ENCODE results near the gene RASA3. TPM values are rescaled to one million over a fixed set of nuclear protein-coding genes. Genes with fewer than 3 reads are reported as not detected.
A peak's percentile ranks its signal among the peaks of the same experiment; 100 is the strongest.

RASA3 gene
- total RNA-seq, 1 experiment from 2014 or later = 22.3 TPM

GRCh38 chr13:114108141-114108761 lies 24.2 kb downstream of the RASA3 start:
- ChIA-PET POLR2A (no interaction called here), CTCF (no interaction called here)
- no peak overlapping the region for H3K4me3 Mint-ChIP-seq
- peak overlapping the region; percentile 84 for H3K27ac Mint-ChIP-seq
- TF ChIP-seq JAZF1 (CRISPR knock-in tag; IDR thresholded peaks at IDR 0.05) (no peak), CREB1 (CRISPR knock-in tag; IDR thresholded peaks at IDR 0.05) (no peak), ZNF263 (CRISPR knock-in tag; IDR thresholded peaks at IDR 0.05; ENCODE audit: low read depth) (no peak), ZNF232 (CRISPR knock-in tag; IDR thresholded peaks at IDR 0.05) (no peak), TP53 (CRISPR knock-in tag; IDR thresholded peaks at IDR 0.05) (no peak), CREM (CRISPR knock-in tag; IDR thresholded peaks at IDR 0.05) (no peak), NFE2L1 (CRISPR knock-in tag; IDR thresholded peaks at IDR 0.05) (no peak), ATF2 (CRISPR knock-in tag; IDR thresholded peaks at IDR 0.05; ENCODE audit: borderline replicate concordance, low read depth) (no peak), E2F1 (CRISPR knock-in tag; IDR thresholded peaks at IDR 0.05) (no peak), ATF1 (CRISPR knock-in tag; IDR thresholded peaks at IDR 0.05) (no peak), NR1H2 (CRISPR knock-in tag; IDR thresholded peaks at IDR 0.05) (no peak), IRF2 (CRISPR knock-in tag; IDR thresholded peaks at IDR 0.05; ENCODE audit: borderline replicate concordance, low read depth) (no peak), ZNF671 (CRISPR knock-in tag; IDR thresholded peaks at IDR 0.05) (no peak)
- TF ChIP-seq, protein P1, sequence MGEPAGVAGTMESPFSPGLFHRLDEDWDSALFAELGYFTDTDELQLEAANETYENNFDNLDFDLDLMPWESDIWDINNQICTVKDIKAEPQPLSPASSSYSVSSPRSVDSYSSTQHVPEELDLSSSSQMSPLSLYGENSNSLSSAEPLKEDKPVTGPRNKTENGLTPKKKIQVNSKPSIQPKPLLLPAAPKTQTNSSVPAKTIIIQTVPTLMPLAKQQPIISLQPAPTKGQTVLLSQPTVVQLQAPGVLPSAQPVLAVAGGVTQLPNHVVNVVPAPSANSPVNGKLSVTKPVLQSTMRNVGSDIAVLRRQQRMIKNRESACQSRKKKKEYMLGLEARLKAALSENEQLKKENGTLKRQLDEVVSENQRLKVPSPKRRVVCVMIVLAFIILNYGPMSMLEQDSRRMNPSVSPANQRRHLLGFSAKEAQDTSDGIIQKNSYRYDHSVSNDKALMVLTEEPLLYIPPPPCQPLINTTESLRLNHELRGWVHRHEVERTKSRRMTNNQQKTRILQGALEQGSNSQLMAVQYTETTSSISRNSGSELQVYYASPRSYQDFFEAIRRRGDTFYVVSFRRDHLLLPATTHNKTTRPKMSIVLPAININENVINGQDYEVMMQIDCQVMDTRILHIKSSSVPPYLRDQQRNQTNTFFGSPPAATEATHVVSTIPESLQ (CRISPR knock-in tag; IDR thresholded peaks at IDR 0.05) = no peak
- TF ChIP-seq, protein P2, sequence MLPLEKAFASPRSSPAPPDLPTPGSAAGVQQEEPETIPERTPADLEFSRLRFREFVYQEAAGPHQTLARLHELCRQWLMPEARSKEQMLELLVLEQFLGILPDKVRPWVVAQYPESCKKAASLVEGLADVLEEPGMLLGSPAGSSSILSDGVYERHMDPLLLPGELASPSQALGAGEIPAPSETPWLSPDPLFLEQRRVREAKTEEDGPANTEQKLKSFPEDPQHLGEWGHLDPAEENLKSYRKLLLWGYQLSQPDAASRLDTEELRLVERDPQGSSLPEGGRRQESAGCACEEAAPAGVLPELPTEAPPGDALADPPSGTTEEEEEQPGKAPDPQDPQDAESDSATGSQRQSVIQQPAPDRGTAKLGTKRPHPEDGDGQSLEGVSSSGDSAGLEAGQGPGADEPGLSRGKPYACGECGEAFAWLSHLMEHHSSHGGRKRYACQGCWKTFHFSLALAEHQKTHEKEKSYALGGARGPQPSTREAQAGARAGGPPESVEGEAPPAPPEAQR (CRISPR knock-in tag; IDR thresholded peaks at IDR 0.05) = no peak
- TF ChIP-seq, protein P3, sequence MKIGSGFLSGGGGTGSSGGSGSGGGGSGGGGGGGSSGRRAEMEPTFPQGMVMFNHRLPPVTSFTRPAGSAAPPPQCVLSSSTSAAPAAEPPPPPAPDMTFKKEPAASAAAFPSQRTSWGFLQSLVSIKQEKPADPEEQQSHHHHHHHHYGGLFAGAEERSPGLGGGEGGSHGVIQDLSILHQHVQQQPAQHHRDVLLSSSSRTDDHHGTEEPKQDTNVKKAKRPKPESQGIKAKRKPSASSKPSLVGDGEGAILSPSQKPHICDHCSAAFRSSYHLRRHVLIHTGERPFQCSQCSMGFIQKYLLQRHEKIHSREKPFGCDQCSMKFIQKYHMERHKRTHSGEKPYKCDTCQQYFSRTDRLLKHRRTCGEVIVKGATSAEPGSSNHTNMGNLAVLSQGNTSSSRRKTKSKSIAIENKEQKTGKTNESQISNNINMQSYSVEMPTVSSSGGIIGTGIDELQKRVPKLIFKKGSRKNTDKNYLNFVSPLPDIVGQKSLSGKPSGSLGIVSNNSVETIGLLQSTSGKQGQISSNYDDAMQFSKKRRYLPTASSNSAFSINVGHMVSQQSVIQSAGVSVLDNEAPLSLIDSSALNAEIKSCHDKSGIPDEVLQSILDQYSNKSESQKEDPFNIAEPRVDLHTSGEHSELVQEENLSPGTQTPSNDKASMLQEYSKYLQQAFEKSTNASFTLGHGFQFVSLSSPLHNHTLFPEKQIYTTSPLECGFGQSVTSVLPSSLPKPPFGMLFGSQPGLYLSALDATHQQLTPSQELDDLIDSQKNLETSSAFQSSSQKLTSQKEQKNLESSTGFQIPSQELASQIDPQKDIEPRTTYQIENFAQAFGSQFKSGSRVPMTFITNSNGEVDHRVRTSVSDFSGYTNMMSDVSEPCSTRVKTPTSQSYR (CRISPR knock-in tag; IDR thresholded peaks at IDR 0.05) = no peak
- no peaks in the 10 kb centered on the region for H3K27me3 Mint-ChIP-seq (ENCODE audit: low read depth)
- peak; percentile 7 for DNase-seq (ENCODE audit: low spot score)
- 0 out of 2 replicates have a peak, but pooled peaks cover 3% of the 10 kb centered on the region for H3K9me3 Mint-ChIP-seq
- H3K4me1 Mint-ChIP-seq = peaks cover 37% of the 10 kb centered on the region
- H3K36me3 Mint-ChIP-seq = peaks cover 3% of the 10 kb centered on the region; the same call in 1 of the 2 replicates
- ATAC-seq = no peak

DNA sequence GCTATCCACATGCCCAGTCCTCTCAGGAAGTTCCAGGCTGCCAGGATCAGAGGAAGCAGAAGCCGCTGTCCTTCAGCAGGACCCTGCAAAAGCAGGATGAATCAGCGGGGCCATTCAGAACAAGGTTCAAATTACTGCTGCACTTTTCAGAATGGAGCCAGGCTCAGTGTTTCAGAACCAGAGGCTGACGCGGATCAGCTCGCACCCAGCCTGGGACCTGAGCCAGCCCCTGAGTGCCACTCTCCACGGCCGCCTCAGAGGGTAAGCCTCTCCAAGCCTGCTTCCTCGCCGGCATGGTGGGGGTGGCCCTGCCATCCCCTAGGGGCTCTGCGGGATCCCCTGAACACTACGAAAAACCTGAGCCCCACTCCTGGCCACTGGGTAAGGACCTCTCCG lies 24.7 kb downstream of the RASA3 start:
- H3K4me3 Mint-ChIP-seq = no peak overlapping the region
- ATAC-seq (no peak), DNase-seq (ENCODE audit: low spot score) (peak; percentile 9)
- peaks cover 3% of the 10 kb centered on the region; the same call in 1 of the 2 replicates for H3K36me3 Mint-ChIP-seq
- 0 out of 2 replicates have a peak, but pooled peaks cover 3% of the 10 kb centered on the region for H3K9me3 Mint-ChIP-seq
- CTCF ChIA-PET = no interaction called here
- H3K27me3 Mint-ChIP-seq (ENCODE audit: low read depth) = no peaks in the 10 kb centered on the region
- peaks cover 31% of the 10 kb centered on the region for H3K4me1 Mint-ChIP-seq
- TF ChIP-seq ZNF423 (CRISPR knock-in tag; IDR thresholded peaks at IDR 0.05) (no peak), MYBL2 (CRISPR knock-in tag; IDR thresholded peaks at IDR 0.05) (no peak), SMAD3 (CRISPR knock-in tag; IDR thresholded peaks at IDR 0.05; ENCODE audit: borderline replicate concordance) (no peak), TEAD1 (CRISPR knock-in tag; IDR thresholded peaks at IDR 0.05) (no peak), JAZF1 (CRISPR knock-in tag; IDR thresholded peaks at IDR 0.05) (no peak), RORB (CRISPR knock-in tag; IDR thresholded peaks at IDR 0.05) (no peak), USF2 (CRISPR knock-in tag; IDR thresholded peaks at IDR 0.05) (no peak)
- POLR2A ChIA-PET = no interaction called here
- no peak overlapping the region; the same call in 1 of the 2 replicates for H3K27ac Mint-ChIP-seq
